AG09309 (cell line): ENCODE data around the gene SLF2.

ENCODE experiments used
- DNase-seq: peaks from one replicate; pipeline ENCODE4 v3.0.0-alpha.2; 2010; ENCODE audit warnings: low read depth
- H3K4me3 ChIP-seq: 2 replicates; pipeline ENCODE4 v1.5.1; 2011; ENCODE audit warnings: mild to moderate bottlenecking, low read depth, low read length, moderate library complexity; ENCODE audit not compliant: control insufficient read depth
- CTCF ChIP-seq: IDR thresholded peaks from 2 replicates; pipeline ENCODE4 v1.5.1; 2011; ENCODE audit warnings: mild to moderate bottlenecking, low read depth, low read length, inconsistent platforms; ENCODE audit not compliant: insufficient read depth, control insufficient read depth; ENCODE audit errors: missing control alignments

Gene SLF2

GRCh38 chr10:100986952-100987684 lies 74.4 kb downstream of the SLF2 start, which contains the start of the genes MRPL43 and TWNK:
MRPL43 (minus strand) TSS chr10:100987497; CDS start chr10:100987443, 54 bp downstream.
TWNK (plus strand) TSS chr10:100987543; CDS start chr10:100988211, 668 bp downstream.
- DNase-seq = no peak
- TF ChIP-seq CTCF = no peak

GRCh38 chr10:100987685-100988049 lies 74.9 kb downstream of the SLF2 start:
- TF ChIP-seq CTCF = no peak
- DNase-seq = no peak
- peak overlapping the region; percentile 88 for H3K4me3 ChIP-seq

More at GRCh38 chr10:100986952-100987684, 74.4 kb downstream of the SLF2 start, which contains the start of the genes MRPL43 and TWNK:
- H3K4me3 ChIP-seq = peak within 1 kb of the TSS; percentile 88

- TF ChIP-seq CTCF = no peak
- H3K4me3 ChIP-seq = peak overlapping the region; percentile 88
- no peak for DNase-seq
These were observed 75.4 kb downstream of the SLF2 start for GRCh38 chr10:100988166-100988565.

- no peak for TF ChIP-seq CTCF
- no peak overlapping the region for H3K4me3 ChIP-seq
- no peak for DNase-seq
These were observed 76.3 kb downstream of the SLF2 start for GRCh38 chr10:100989088-100989487.

- no peak overlapping the region for H3K4me3 ChIP-seq
- peak; percentile 73 for TF ChIP-seq CTCF
- no peak for DNase-seq
These were observed 81.4 kb downstream of the SLF2 start for GRCh38 chr10:100993986-100994708.

GRCh38 chr10:100995181-100995580 lies 82.4 kb downstream of the SLF2 start:
- TF ChIP-seq CTCF = no peak
- no peak for DNase-seq
- H3K4me3 ChIP-seq = no peak overlapping the region
